ENCODE measurements around the gene REC114.

REC114 gene

DNA sequence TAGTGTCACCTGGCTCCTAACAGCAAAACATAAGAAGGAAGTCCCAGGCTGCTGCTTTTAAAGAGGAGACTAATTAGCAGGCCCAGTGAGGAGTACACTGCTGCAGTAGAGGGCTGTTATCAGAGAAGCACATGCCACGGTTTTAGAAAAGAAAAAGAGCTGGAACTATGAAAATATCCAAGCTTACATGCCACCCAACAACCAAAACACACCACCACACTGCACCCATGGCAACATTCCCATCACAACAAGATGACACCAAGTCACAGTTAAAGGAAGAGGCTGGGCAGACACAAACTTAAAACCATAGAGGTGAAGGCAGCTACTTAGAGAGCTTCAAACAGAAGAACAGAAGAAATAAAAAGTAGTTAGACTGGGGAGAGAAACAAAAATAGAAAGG lies 153.2 kb downstream of the REC114 start:
- intact Hi-C loops (cut with DNase I): no loop called here
- DNase-seq: no peak

DNA sequence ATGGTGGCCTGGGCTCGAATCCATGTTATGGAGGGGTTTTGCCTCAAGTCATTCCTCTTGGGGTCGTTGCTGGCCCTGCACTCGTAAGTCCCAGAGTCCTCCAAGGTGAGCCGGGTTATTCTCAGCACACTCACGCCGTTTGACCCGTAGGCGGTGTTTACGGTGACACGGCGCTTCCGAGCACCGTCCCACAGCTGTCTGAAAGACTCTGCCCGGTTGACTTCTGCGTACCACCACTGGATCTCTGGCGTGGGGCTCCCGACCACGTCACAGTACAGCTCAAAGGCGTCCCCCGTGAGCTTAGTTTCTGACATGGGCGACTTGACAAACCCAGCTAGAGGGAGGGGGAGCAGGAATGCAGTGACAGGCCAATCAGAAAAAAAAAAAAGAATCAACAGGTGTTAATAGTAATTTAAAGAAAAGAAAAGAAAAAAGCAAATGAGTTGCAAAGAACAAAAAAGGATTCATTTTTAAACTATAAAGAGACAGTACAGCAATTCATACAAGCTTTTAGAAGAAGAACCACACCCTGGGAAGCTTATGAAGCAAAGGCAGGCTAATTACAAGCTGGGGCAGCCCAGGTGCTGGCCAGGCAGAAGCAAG lies 154.2 kb downstream of the REC114 start:
- no peak for DNase-seq
- intact Hi-C loops (cut with DNase I): no loop called here

GRCh38 chr15:73598530-73599160 lies 155.7 kb downstream of the REC114 start:
- intact Hi-C loops (cut with DNase I): no loop called here
- DNase-seq: no peak

DNA sequence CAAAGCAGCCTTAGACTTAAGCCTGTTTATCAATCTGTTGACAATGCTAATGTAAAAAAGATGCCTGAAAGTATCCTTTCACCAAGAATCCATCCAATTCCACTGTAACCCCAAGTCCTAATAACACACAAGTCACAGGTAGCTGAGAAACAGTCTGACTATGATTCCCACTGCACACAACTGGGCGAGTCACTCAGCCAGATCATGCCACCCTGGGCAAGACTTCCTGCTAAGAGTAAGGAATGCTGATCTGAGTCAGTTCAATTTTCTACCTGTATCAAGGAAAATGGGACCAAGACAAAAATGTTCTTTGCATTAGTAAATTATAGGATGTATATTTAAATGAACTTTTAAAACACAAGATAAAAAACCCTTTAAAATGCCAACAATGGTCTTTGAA lies 157.0 kb downstream of the REC114 start:
- intact Hi-C loops (cut with DNase I): no loop called here

DNA sequence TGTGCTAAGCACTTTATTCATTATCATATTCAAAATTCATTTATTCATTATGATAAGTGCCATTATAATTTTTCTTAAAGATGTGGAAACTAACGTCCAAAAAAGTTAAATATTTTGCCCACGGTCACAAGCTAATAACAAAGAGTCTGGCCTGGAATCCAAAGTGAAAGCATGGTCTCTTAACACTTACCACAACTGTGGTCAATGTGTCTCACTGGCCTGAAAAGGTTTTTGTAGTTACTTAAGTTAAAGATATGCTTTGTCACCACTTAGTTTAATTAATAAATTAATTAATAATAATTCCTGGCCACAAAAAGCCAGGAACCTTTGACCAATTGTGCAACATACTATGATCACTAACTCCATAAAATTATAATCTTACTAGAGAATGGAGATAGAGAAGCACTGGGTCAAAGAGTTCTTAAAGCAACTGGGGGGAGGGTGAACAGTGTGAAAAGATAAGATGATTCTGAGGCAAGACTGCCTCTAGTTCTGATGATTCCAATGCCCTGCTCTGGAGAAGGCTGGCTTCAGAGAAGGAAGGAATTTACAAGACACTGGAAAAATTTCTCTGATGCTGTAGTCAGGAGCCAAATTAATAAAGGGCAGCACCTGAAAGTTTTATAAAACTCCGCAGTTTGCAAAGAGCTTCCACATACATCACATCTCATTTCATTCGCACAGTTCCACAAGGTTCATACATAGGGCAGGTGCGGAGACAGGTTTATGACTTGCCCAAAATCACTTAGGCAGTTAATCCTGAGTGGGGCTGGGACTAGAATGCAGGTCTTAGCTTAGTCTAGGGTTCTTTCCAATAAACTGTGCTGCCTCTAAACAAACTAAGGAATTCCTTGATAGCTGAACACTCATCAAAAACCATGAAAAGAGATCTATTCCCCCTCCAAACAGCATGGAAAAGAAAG lies 157.7 kb downstream of the REC114 start:
- intact Hi-C loops (cut with DNase I): no loop called here
- DNase-seq: no peak

More for the DNA sequence above, 157.0 kb downstream of the REC114 start:
- DNase-seq: peak in 2 of 42 donors; percentile 11 to 22

DNA sequence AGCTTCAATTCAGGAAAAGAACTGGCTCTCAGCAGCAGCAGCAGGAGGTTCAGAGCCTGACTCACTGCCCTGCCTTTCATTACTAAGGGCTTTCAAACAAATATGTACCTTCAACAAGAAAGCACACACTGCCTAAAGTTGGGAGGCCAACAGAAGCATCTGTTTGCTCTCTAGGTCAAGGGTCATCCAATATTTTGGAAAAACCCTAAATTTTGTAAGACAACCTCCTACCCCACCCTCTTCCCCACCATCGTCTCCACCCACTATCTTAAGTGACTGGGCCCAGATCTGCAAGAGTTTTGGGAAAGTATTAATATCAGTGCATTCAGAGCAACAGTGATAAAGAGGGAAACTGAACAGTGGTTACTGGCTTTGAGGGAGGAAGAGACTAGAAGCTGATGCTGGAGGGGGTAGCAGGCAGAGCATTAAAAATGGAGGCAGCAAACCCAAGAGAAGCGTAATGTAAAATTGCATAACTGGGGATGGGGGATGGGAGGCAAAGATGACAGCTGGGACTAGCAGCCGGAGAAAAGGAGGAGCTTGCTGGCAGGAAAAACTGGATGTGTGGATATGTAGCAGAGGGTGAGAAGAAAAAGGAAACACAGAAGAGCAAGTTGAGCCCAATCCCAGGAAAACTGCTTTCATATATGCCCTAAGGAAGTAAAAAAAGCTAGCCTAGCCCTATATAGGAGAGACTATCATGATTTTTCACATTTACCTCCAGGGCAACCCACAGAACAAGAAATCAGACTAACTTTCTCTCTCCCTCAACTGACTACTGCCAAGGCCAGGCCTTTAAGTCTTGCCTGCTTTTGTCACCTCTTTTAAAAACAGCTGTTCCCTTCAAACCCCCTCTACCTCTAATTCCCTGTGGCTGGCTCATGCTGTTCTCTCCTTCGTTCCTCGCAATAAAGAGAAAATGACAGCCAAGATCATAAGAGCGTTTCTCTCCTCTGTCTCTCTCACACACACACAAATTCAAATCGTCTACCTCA lies 158.8 kb downstream of the REC114 start:
- intact Hi-C loops (cut with DNase I): no loop called here
- peak in 33 of 42 donors; percentile 11 to 82 (median 53) for DNase-seq

DNA sequence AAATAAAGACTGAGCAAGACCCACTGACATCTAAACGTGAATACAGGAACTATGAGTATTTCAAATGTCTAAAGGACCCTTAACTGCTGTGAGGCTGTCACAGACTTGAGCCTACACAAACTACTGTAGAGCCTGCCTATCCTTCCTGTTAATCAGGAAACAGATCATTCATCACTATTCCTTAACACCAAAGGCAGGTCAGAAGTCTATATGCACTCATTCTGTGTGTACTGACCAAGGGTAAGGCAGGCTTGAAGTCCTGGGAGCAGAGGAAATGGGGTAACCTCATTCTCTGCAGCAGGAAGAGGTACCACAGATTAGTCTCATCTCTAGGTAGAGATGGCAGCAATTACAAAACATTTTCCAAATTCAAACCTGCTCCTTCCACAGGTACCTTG lies 159.5 kb downstream of the REC114 start:
- no peak for DNase-seq
- intact Hi-C loops (cut with DNase I): no loop called here

DNA sequence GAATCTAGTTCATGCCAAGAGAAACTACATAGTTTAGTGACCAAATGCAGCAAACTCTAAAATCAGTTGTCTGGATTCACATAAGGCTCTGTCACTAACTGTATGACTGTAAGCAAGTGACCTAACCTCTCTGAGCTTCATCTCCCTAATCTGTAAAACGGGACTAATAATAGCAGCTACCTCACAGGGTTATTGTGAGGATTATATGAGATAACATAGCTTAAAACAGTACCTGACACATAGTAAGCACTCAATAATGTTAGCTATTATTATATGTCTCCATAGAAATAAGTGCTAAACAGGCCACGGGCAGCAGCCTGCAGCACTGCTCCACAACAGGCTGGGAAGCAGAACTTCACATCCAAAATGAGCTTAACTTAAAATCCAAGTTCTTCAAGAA lies 160.0 kb downstream of the REC114 start:
- DNase-seq: no peak
- intact Hi-C loops (cut with DNase I): no loop called here

- no peak for DNase-seq
- intact Hi-C loops (cut with DNase I): no loop called here
Observed at GRCh38 chr15:73604477-73604876, 161.5 kb downstream of the REC114 start.

DNA sequence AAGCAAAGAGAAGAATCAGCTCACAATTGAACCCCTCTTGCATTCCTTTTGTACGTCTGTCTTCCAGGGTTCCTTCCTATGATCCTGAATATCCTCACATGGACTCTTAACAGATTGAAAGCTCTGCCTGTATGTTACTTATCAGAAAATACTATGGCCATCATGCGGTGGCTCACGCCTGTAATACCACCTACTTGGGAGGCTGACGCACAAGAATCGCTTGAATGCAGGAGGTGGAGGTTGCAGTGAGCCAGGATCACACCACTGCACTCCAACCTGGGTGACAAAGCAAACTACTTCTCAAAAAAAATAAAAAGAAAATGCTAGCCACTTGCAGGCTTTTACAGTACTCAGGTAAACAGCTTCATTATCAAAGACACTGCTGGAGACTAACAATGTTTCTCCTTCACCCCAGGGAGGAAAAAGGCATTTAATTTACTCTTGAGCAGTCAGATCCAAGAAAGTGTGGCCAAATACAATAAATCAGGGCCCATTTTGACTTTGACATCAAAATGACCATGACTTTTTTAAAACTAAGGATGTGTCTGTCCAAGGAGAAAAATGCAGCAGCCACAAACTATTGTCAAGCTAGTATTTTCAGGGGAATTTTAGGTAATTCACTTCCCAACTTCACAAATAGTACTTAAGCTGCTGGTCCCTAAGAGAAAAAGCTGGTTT lies 162.9 kb downstream of the REC114 start:
- intact Hi-C loops (cut with DNase I): no loop called here
- DNase-seq: no peak

GRCh38 chr15:73607405-73607804 lies 164.4 kb downstream of the REC114 start:
- intact Hi-C loops (cut with DNase I): no loop called here
- no peak for DNase-seq

- intact Hi-C loops (cut with DNase I): no loop called here
- DNase-seq: no peak
Observed at GRCh38 chr15:73607843-73608242, 164.9 kb downstream of the REC114 start.

DNA sequence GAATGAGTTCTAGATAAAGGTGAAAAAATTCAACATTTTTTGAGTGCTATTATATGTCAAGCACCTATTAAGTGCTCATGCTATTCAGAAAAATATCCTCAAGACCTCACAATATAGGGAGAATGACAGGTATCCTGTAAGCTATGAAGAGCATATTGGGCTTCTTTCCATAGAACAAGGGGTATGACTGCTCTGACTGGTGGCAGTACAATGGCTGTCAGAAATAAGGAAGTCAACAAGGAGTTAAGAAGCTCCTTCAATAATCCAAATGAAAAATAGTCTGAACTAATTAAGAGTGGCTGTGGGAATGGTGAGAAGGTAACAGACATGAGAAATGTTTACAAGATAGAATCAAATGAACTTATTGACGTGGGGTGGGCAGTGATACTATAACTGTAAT lies 165.5 kb downstream of the REC114 start:
- intact Hi-C loops (cut with DNase I): no loop called here
- DNase-seq: no peak

GRCh38 chr15:73608941-73609340 lies 166.0 kb downstream of the REC114 start:
- intact Hi-C loops (cut with DNase I): no loop called here
- no peak for DNase-seq

Data from head of caudate nucleus (tissue), 42 donors.